SK-MEL-5 (cell line): ENCODE data around the gene B3GNT3. TPM values are rescaled to one million over a fixed set of nuclear protein-coding genes. Genes with fewer than 3 reads are reported as not detected.
"Not testable (repeated sequence)": the region's sequence is repeated elsewhere in the genome, so short reads cannot be mapped to it uniquely, and the experiment has no call there.

Source experiments
- DNase-seq: peaks from one replicate; pipeline ENCODE4 v3.0.0-alpha.2; 2016; ENCODE audit warnings: low read depth, low spot score
- in situ Hi-C: cut with HindIII; loops from 2 replicates; pipeline ENCODE4 v1.10.0; 2016; ENCODE audit warnings: low sequenced_read_pairs, high pct_unique_total_duplicates, low pct_unique_long_range_greater_than_20kb
- total RNA-seq: library from RNA; depleted of rRNA; stranded (reverse); fragments of >200 nt; shearing (Covaris generic); gene quantifications from 2 replicates; pipeline ENCODE4 v1.2.3, GENCODE V29; 2014

Gene B3GNT3
- total RNA-seq, 1 experiment from 2014 or later: not detected

DNA sequence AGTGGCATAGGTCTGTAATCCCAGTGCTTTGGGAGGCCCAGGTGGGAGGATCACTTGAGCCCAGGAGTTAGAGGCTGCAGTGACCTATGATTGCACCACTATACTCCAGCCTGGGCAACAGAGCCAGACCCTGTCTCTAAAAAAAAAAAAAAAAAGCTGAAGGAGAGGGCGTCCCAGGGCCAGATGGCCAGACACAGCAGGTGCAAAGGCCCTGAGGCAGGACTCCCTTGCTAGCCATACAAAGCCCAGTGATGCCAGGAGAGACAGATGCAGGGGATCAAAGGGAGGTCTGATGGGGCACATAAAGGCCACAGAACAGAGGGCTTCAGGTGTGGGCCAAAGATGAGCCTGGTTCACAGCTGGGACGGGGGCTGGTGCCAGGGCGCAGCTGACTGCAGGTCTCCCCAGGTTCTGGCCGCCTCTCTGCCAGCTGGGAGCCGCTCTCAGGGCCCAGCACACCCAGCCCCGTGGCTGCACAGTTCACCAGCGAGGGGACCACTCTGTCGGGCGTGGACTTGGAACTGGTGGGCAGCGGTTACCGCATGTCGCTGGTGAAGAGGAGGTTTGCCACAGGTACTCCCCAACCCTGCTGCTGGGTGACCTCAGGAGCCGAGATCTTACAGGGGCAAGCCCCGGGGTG, 7.5 kb upstream of the B3GNT3 start:
- in situ Hi-C loops: no loop called here

DNA sequence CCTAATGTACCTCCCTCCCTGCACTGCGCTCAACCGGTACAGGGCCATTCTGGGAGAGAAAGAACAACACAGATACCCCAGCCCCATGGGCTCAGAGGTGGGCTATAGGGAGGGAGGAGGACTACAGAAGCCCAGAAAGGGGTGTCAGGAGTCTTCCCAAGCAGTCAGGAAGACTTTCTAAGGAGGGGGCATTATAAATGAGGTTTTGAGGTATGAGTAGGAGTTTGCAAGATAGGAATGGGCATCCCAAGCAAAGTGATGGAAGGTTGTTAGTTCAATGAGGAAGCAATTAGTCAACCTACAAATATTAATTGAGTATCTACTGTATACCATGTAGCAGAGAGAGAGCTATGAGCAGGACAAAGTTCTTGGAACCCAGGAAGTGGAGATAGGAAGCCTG, 6.3 kb upstream of the B3GNT3 start:
- in situ Hi-C loops: no loop called here
- DNase-seq: no peak

More for the DNA sequence above, 7.5 kb upstream of the B3GNT3 start:
- no peak for DNase-seq

DNA sequence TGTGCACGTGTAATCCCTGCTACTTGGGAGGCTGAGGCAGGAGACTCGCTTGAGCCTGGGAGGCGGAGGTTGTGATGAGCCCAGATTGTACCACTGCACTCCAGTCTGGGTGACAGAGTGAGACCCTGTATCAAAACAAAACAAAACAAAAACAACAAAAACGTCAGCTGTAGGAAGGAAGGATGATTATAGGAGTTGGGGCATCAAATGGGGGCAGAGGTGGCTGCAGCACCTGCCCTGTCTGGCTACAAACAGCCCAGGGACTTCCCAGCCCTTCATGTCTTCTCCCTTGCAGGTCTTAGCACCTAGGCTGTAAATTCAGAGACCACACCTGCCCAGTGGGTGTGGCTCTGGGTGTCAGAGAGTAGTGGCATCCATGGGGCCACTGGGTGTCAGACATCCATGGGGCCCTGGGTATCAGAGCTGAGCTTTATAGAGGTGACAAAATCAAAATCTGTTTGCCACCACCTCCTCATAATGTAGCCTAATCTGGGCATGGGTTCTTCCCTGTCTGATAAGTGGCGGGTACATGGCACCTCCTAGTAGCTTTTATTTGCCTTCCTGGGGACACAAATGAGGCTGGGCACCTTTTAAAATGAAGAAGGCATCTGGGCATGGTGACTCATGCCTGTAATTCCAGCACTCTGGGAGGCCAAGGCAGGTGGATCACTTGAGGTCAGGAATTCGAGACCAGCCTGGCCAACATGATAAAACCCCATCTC, 4.7 kb upstream of the B3GNT3 start:
- DNase-seq: no peak
- in situ Hi-C loops: no loop called here

DNA sequence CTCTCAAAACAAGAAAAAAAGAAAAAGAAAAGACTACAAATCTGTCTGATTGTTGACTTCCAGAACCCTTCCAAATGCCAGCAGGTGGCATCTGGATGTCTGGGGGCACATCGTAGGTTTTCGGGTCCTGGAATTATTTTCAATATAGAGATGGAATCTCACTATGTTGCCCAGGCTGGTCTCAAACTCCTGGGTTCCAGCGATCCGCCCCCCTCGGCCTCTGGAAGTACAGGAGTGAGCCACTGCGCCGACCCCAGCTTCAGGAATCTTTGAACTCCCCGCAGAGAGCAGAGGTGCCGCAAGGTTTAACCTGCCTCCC, 567 bp upstream of the B3GNT3 start:
- in situ Hi-C loops: no loop called here
- DNase-seq: no peak

- in situ Hi-C loops: no loop called here
- DNase-seq: no peak
Observed at GRCh38 chr19:17795495-17795856, 538 bp downstream of the B3GNT3 start.

GRCh38 chr19:17796013-17796837, 1.3 kb downstream of the B3GNT3 start:
- no peak for DNase-seq
- in situ Hi-C loops: no loop called here

DNA sequence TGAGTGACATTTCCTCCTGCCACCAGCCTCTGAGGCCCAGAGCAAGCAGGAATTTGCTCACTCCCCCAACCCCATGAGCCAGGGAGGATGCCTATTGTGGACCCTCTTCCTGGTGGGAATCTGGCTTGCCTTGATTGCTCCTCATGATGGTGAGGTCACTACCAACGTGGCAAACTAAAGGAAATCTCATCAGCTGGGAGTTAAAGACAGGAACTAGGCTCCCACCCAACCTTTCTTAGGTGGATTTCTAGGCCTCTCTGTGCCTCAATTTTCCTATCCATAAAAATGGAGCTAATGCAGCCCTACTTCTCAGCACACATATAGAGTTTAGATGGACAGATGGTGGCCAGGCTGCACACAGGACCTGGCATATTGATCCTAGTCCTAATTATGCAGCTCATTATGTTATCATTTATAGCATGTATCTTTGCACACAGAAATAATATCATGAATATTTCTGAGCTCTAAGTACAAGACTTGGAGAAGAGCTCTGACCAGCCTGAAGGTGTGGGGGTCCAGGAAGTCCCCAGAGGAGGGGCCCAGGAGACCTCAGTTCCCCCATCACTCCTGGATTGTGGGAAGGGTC, 2.0 kb downstream of the B3GNT3 start:
- no peak for DNase-seq
- in situ Hi-C loops: no loop called here

GRCh38 chr19:17797424-17798201, 2.7 kb downstream of the B3GNT3 start:
- no peak for DNase-seq
- in situ Hi-C loops: no loop called here

DNA sequence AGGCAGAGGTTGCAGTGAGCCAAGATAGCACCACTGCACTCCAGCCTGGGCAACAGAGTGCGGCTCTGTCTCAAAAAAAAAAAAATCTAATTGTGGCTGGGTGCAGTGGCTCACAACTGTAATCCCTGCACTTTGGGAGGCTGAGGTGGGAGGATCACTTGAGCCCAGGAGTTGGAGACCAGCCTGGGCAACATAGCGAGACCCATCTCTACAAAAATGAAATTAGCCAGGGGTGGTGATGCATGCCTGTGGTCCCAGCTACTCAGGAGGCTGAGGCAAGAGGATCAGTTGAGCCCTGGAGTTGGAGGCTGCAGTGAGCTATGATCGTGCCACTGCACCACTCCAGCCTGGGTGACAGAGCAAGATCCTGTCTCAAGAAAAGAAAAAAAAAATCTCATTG, 3.7 kb downstream of the B3GNT3 start:
- DNase-seq, in situ Hi-C loops: not testable (repeated sequence)

DNA sequence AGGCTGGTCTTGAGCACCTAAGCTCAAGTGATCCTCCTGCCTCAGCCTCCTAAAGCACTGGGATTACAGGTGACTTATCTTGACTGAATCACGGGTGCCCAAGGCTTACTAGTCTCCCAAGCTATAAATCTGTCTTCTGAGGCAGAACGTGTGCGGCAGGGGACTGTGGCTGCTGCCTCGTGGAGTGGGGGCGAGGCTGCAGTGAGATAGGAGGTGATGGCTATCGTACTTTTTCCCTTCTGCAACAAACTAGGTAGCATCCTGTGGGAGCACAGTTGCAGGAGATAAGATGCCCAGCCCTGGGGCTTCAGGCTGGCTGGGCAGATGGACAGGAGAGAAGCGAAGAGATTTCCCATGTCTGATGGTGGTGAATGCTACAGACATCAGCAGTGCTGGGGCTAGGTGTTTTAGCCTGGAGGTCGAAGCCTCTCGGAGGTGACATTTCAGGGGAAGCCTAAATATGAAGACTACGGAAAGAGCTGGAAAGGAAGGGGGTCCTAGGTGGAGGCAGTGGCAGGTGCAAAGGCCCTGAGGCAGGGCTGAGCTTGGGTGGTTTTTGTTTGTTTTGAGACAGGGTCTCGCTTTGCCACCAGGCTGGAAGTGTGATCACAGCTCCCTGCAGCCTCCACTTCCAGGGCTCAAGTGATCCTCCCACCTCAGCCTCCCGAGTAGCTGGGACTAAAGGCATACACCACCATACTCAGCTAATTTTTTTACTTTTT, 7.4 kb downstream of the B3GNT3 start:
- in situ Hi-C loops: no loop called here
- DNase-seq: no peak

DNA sequence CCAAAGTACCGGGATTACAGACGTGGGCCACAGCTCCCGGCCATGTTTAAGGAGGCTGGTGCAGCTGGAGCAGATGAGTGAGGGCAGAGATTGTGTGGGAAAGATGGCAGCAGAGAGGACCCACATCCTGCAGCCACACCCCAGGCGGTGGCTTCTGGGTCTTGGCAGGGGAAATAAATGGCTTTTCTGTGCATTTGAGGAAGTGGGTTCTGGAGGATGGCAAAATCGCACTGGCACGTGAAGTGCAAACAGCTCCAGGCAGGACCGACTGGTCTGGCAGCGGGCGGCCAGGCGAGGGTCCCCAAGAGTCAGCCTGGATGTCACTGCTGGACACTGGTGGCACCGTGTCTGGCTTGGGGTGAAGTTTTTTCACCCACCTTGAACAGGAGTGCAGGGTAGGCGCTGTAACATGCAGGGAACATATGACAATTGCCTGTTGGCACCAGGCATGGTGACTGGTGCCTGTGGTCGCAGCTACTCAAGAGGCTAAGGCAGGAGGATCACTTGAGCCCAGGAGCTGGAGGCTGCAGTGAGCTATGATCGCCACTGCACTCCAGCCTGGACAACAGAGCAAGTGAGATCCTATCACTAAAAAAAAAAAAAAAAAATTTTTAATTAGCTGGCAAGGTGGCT, 8.4 kb downstream of the B3GNT3 start:
- no peak for DNase-seq
- in situ Hi-C loops: no loop called here

GRCh38 chr19:17805427-17805826, 10.5 kb downstream of the B3GNT3 start:
- in situ Hi-C loops: no loop called here
- no peak for DNase-seq

GRCh38 chr19:17806945-17807344, 12.0 kb downstream of the B3GNT3 start:
- no peak for DNase-seq
- in situ Hi-C loops: no loop called here

- in situ Hi-C loops: no loop called here
- no peak for DNase-seq
Observed at GRCh38 chr19:17807731-17808316, 12.9 kb downstream of the B3GNT3 start.

- DNase-seq: no peak
- in situ Hi-C loops: no loop called here
Observed at GRCh38 chr19:17811103-17811502, 16.2 kb downstream of the B3GNT3 start.

GRCh38 chr19:17811681-17812080, 16.7 kb downstream of the B3GNT3 start:
- in situ Hi-C loops: no loop called here
- no peak for DNase-seq
